ENCODE data around the gene ARHGEF7.

- TF ChIP-seq, protein P1, sequence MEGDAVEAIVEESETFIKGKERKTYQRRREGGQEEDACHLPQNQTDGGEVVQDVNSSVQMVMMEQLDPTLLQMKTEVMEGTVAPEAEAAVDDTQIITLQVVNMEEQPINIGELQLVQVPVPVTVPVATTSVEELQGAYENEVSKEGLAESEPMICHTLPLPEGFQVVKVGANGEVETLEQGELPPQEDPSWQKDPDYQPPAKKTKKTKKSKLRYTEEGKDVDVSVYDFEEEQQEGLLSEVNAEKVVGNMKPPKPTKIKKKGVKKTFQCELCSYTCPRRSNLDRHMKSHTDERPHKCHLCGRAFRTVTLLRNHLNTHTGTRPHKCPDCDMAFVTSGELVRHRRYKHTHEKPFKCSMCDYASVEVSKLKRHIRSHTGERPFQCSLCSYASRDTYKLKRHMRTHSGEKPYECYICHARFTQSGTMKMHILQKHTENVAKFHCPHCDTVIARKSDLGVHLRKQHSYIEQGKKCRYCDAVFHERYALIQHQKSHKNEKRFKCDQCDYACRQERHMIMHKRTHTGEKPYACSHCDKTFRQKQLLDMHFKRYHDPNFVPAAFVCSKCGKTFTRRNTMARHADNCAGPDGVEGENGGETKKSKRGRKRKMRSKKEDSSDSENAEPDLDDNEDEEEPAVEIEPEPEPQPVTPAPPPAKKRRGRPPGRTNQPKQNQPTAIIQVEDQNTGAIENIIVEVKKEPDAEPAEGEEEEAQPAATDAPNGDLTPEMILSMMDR (IDR thresholded peaks at IDR 0.05): no peak
- TF ChIP-seq POLR2A (IDR thresholded peaks at IDR 0.05): no peak
Observed at GRCh38 chr13:111230385-111230930, 115.3 kb downstream of the ARHGEF7 start.
